Neutrophil (primary cell): ENCODE measurements around the gene PNO1.
A peak's percentile ranks its signal among the peaks of the same experiment; 100 is the strongest.

Experiments
- H3K27ac ChIP-seq: fragments of 200-600 bp; sonication (generic); 2 replicates; pipeline ENCODE4 v1.5.1; 2016; ENCODE audit warnings: mild to moderate bottlenecking, moderate library complexity
- H3K27me3 ChIP-seq: fragments of 200-600 bp; sonication (generic); 2 replicates; pipeline ENCODE4 v1.6.0; 2016; ENCODE audit warnings: mild to moderate bottlenecking
- H3K36me3 ChIP-seq: fragments of 200-600 bp; sonication (generic); 2 replicates; pipeline ENCODE4 v1.5.1; 2017
- H3K4me1 ChIP-seq, 2 experiments: fragments of 200-600 bp in 1 of 2; sonication (generic) in 1 of 2; 1 replicate in 1 of 2; 2 replicates in 1 of 2; pipeline versions ENCODE4 v1.5.1 to v1.6.1; 2013 to 2016; ENCODE audit warnings: low read depth in 1 of 2, low read length in 1 of 2, mild to moderate bottlenecking in 1 of 2, moderate library complexity in 1 of 2; ENCODE audit not compliant: control insufficient read depth in 1 of 2, insufficient read depth in 1 of 2
- H3K4me3 ChIP-seq, 2 experiments: fragments of 200-600 bp in 1 of 2; sonication (generic) in 1 of 2; 1 replicate in 1 of 2; 2 replicates in 1 of 2; pipeline ENCODE4 v1.5.1; 2013 to 2016; ENCODE audit warnings: low read depth in 1 of 2, low read length in 1 of 2, mild to moderate bottlenecking in 1 of 2, moderate library complexity in 1 of 2
- H3K9me3 ChIP-seq: fragments of 200-600 bp; sonication (generic); 2 replicates; pipeline ENCODE4 v1.5.1; 2016
- TF ChIP-seq, protein P1 (sequence below): fragments of 200-600 bp; sonication (generic); IDR thresholded peaks from 2 replicates; pipeline ENCODE4 v1.5.1; 2016; ENCODE audit warnings: antibody characterized with exemption

PNO1 gene

DNA sequence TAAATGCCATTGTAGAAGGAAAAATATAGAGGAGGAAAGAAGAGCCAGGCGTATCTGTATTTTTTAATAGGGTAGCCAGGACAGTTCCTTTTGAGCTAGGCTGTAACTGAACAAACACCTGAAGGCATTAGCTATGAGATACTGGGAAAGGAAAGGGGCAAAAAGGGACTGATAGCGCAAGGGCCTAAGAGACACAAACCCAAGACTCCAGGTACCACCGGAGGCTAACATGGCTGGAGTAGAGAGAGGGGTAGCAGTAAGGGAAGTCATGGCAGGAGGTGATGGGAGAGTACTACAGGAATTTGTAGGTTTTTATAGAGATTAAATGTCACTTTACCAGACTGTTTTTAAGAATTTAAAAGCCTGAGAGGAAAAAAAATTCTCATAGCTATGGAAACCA, 20.7 kb downstream of the PNO1 start:
- peaks cover 36% of the 10 kb centered on the region for H3K36me3 ChIP-seq
- H3K4me3 ChIP-seq, result no peak overlapping the region
- TF ChIP-seq, protein P1, sequence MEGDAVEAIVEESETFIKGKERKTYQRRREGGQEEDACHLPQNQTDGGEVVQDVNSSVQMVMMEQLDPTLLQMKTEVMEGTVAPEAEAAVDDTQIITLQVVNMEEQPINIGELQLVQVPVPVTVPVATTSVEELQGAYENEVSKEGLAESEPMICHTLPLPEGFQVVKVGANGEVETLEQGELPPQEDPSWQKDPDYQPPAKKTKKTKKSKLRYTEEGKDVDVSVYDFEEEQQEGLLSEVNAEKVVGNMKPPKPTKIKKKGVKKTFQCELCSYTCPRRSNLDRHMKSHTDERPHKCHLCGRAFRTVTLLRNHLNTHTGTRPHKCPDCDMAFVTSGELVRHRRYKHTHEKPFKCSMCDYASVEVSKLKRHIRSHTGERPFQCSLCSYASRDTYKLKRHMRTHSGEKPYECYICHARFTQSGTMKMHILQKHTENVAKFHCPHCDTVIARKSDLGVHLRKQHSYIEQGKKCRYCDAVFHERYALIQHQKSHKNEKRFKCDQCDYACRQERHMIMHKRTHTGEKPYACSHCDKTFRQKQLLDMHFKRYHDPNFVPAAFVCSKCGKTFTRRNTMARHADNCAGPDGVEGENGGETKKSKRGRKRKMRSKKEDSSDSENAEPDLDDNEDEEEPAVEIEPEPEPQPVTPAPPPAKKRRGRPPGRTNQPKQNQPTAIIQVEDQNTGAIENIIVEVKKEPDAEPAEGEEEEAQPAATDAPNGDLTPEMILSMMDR, result no peak
- H3K27ac ChIP-seq, result no peak overlapping the region
- H3K27me3 ChIP-seq, result no peaks in the 10 kb centered on the region
- H3K4me1 ChIP-seq, result peaks cover 22 to 32% of the 10 kb centered on the region in 2 experiments
- H3K9me3 ChIP-seq, result no peaks in the 10 kb centered on the region

DNA sequence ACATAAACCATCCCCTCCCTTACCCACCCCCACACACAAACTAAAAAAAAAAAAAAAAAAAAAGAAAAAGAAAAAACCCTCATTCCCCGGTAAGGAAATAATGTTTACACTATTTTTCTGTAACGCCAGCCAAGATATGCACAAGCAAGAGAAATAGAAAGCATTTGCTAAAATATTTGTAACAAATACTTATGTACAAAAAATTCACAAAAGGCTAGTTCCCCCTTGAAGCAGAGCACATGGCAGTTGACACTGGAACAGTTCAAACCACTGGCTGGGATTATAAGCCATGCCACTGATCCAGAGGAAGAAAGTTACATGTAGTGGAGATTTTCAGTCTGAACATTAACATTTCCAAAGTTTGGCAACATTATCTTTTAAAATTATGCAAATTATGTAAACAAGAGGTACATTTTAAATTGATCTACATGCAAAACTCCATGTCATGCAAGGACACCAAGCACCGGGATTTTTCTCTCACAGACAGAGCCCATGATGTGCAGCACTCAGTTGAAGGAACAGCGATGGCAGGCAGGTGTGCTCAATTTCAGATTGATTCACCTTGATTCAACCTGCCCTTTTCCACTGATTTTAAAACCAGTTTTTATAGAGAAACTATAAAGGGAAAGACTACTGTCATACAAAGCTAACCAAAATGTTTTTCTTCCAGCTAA, 21.4 kb downstream of the PNO1 start:
- TF ChIP-seq, protein P1, result no peak
- Histone ChIP-seq H3K4me3 (no peak overlapping the region), H3K27ac (no peak overlapping the region), H3K4me1 (peaks cover 15 to 25% of the 10 kb centered on the region in 2 experiments), H3K36me3 (peaks cover 41% of the 10 kb centered on the region), H3K9me3 (no peaks in the 10 kb centered on the region), H3K27me3 (no peaks in the 10 kb centered on the region)

DNA sequence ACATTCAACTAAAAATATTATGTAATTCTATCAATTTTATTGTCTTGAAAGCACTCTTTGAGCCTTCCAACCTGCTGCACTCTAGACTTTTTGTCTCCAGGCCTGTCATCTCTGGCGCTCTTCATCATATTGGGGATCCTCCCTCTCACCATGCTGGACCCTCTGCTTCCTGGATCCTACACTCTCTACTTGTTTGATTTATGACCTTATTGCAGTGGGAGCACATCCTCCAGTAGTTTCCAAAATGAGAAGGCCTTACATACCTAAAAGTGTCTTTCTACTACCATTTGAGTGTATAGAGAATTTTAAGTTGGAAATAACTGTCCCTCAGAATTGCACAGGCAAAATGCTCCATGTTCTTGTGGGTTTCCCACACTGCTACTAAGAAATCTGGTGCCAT, 25.2 kb downstream of the PNO1 start:
- Histone ChIP-seq H3K9me3 (no peaks in the 10 kb centered on the region), H3K27me3 (no peaks in the 10 kb centered on the region), H3K27ac (peak overlapping the region; percentile 7), H3K4me3 (no peak overlapping the region), H3K4me1 (no peaks in the 10 kb centered on the region), H3K36me3 (peaks cover 56% of the 10 kb centered on the region)
- TF ChIP-seq, protein P1, result no peak

DNA sequence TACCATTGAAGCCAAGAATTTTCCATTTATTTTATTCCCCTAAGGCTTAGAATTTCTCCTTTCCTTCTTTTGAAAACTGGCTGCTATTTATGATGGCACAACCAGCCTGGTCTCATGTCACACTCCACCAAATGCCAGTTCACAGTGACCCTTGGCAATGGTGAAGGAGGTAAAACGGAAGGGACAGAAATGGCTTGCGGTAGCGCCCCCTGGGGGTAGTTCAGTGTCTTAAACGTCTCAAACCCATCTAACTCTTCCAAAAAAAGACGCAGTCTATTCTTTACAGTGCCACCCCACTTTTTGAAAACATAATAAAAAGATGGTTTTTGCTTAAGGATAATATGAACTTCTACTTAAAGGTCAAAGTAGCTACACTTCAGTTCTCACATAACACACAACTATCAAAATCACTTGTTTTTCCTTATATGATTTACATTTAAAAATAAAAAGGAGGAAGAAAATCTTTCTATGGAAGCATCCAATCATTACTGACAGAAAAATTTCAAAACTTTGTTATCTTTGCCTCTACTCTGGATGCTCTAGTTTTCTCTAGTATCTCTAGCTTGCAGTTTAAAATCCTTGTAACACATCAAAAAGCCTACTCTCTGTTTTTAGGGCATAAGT, 28.0 kb downstream of the PNO1 start:
- peaks cover 41% of the 10 kb centered on the region for H3K36me3 ChIP-seq
- H3K4me3 ChIP-seq, result no peak overlapping the region
- H3K27ac ChIP-seq, result peak overlapping the region; percentile 25
- H3K4me1 ChIP-seq, result peaks cover 0 to 8% of the 10 kb centered on the region in 2 experiments
- TF ChIP-seq, protein P1, result peak; percentile 74
- H3K9me3 ChIP-seq, result no peaks in the 10 kb centered on the region
- no peaks in the 10 kb centered on the region for H3K27me3 ChIP-seq

DNA sequence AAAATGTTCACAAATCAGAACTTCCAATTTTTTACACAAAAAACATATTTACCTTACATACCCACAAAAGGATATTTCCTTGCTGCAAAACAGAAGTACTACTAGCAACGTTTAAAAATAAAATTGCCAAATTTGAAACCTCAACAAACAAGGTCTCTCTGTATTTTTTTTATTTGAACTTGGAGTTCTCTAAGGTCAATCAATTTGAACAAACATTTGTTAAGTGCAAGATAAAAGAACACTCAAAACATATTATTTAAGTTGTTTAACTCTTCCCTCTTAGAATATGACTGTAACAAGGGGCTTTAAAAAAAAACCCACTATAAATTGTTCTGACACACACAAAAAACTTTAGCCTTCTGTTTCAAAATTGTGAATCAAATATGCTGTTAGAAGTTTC, 29.6 kb downstream of the PNO1 start:
- Histone ChIP-seq H3K9me3 (no peaks in the 10 kb centered on the region), H3K27ac (no peak overlapping the region)
- TF ChIP-seq, protein P1, result no peak

More for the DNA sequence above, 29.6 kb downstream of the PNO1 start:
- Histone ChIP-seq H3K27me3 (no peaks in the 10 kb centered on the region), H3K4me3 (no peak overlapping the region), H3K36me3 (peaks cover 30% of the 10 kb centered on the region), H3K4me1 (peaks cover 4 to 21% of the 10 kb centered on the region in 2 experiments)
